Measurements from ENCODE around the gene EIF3K.

Gene EIF3K

GRCh38 chr19:38671654-38672053, 52.7 kb downstream of the EIF3K start:
- TF ChIP-seq ZBTB7A (IDR thresholded peaks at IDR 0.05; ENCODE audit: low read depth), result no peak
- TF ChIP-seq CREB1 (IDR thresholded peaks at IDR 0.05; ENCODE audit: low read depth), result no peak
- TF ChIP-seq TAF1 (IDR thresholded peaks at IDR 0.05; ENCODE audit: low read depth), result no peak

- no peak for TF ChIP-seq YY1 (IDR thresholded peaks at IDR 0.05; ENCODE audit: low read depth)
- no peak for TF ChIP-seq RAD21 (IDR thresholded peaks at IDR 0.05; ENCODE audit: low read depth)
- TF ChIP-seq CREB1 (IDR thresholded peaks at IDR 0.05; ENCODE audit: low read depth), result no peak
- no peak for TF ChIP-seq EP300 (IDR thresholded peaks at IDR 0.05; ENCODE audit: borderline replicate concordance)
- TF ChIP-seq TAF1 (IDR thresholded peaks at IDR 0.05; ENCODE audit: low read depth), result no peak
- TF ChIP-seq USF1 (IDR thresholded peaks at IDR 0.05), result no peak
- no peak for TF ChIP-seq TCF12 (IDR thresholded peaks at IDR 0.05; ENCODE audit: low read depth)
- TF ChIP-seq CEBPB (IDR thresholded peaks at IDR 0.05), result no peak
- TF ChIP-seq TEAD4 (IDR thresholded peaks at IDR 0.05), result no peak
- no peak for TF ChIP-seq ZBTB7A (IDR thresholded peaks at IDR 0.05; ENCODE audit: low read depth)
- TF ChIP-seq NFIC (IDR thresholded peaks at IDR 0.05), result no peak
- no peak for TF ChIP-seq MAX (IDR thresholded peaks at IDR 0.05)
- TF ChIP-seq EGR1 (IDR thresholded peaks at IDR 0.05), result no peak
- no peak for TF ChIP-seq FOXM1 (IDR thresholded peaks at IDR 0.05; ENCODE audit: borderline replicate concordance, low read depth)
- no peak for TF ChIP-seq REST (IDR thresholded peaks at IDR 0.05; ENCODE audit: low read depth)
These were observed 54.0 kb downstream of the EIF3K start for GRCh38 chr19:38673030-38673429.

- TF ChIP-seq TEAD4 (IDR thresholded peaks at IDR 0.05) (no peak), RAD21 (IDR thresholded peaks at IDR 0.05; ENCODE audit: low read depth) (no peak), REST (IDR thresholded peaks at IDR 0.05; ENCODE audit: low read depth) (no peak), USF1 (IDR thresholded peaks at IDR 0.05) (no peak), CREB1 (IDR thresholded peaks at IDR 0.05; ENCODE audit: low read depth) (no peak), NFIC (IDR thresholded peaks at IDR 0.05) (no peak), EGR1 (IDR thresholded peaks at IDR 0.05) (no peak), YY1 (IDR thresholded peaks at IDR 0.05; ENCODE audit: low read depth) (no peak), EP300 (IDR thresholded peaks at IDR 0.05; ENCODE audit: borderline replicate concordance) (no peak), FOXM1 (IDR thresholded peaks at IDR 0.05; ENCODE audit: borderline replicate concordance, low read depth) (no peak), TCF12 (IDR thresholded peaks at IDR 0.05; ENCODE audit: low read depth) (no peak), MAX (IDR thresholded peaks at IDR 0.05) (no peak), ZBTB7A (IDR thresholded peaks at IDR 0.05; ENCODE audit: low read depth) (no peak), TAF1 (IDR thresholded peaks at IDR 0.05; ENCODE audit: low read depth) (no peak), CEBPB (IDR thresholded peaks at IDR 0.05) (no peak)
These were observed 55.6 kb downstream of the EIF3K start for GRCh38 chr19:38674388-38675171.

GRCh38 chr19:38675611-38676010, 56.6 kb downstream of the EIF3K start:
- 0 out of 2 replicates have a peak, but pooled peaks have one; percentile 9 for TF ChIP-seq RAD21 (IDR thresholded peaks at IDR 0.05; ENCODE audit: low read depth)
- TF ChIP-seq FOXM1 (IDR thresholded peaks at IDR 0.05; ENCODE audit: borderline replicate concordance, low read depth), result no peak
- no peak for TF ChIP-seq TAF1 (IDR thresholded peaks at IDR 0.05; ENCODE audit: low read depth)

GRCh38 chr19:38676023-38676877, 57.3 kb downstream of the EIF3K start:
- TF ChIP-seq CREB1 (IDR thresholded peaks at IDR 0.05; ENCODE audit: low read depth), result no peak
- no peak for TF ChIP-seq CEBPB (IDR thresholded peaks at IDR 0.05)
- TF ChIP-seq USF1 (IDR thresholded peaks at IDR 0.05), result no peak
- no peak for TF ChIP-seq YY1 (IDR thresholded peaks at IDR 0.05; ENCODE audit: low read depth)
- no peak for TF ChIP-seq TEAD4 (IDR thresholded peaks at IDR 0.05)
- TF ChIP-seq FOXM1 (IDR thresholded peaks at IDR 0.05; ENCODE audit: borderline replicate concordance, low read depth), result no peak
- no peak for TF ChIP-seq ZBTB7A (IDR thresholded peaks at IDR 0.05; ENCODE audit: low read depth)
- no peak for TF ChIP-seq NFIC (IDR thresholded peaks at IDR 0.05)
- no peak for TF ChIP-seq TAF1 (IDR thresholded peaks at IDR 0.05; ENCODE audit: low read depth)
- TF ChIP-seq EGR1 (IDR thresholded peaks at IDR 0.05), result no peak
- TF ChIP-seq EP300 (IDR thresholded peaks at IDR 0.05; ENCODE audit: borderline replicate concordance), result no peak
- TF ChIP-seq RAD21 (IDR thresholded peaks at IDR 0.05; ENCODE audit: low read depth), result no peak
- no peak for TF ChIP-seq TCF12 (IDR thresholded peaks at IDR 0.05; ENCODE audit: low read depth)
- no peak for TF ChIP-seq REST (IDR thresholded peaks at IDR 0.05; ENCODE audit: low read depth)

Measured in Ishikawa (cell line).